Lung microvascular endothelial cell (primary cell): ENCODE results near the gene HINT2. TPM values are rescaled to one million over a fixed set of nuclear protein-coding genes. Genes with fewer than 3 reads are reported as not detected.

Experiments used
- DNase-seq, 2 donors: peaks; one replicate each; pipeline versions ENCODE4 v3.0.0 to v3.0.0-alpha.2; 2010; ENCODE audit warnings: low read depth in 2 of 2
- total RNA-seq: library from RNA; depleted of rRNA; stranded (reverse); fragments of >200 nt; gene quantifications from 2 replicates; pipeline ENCODE4 v1.2.1, GENCODE V29; 2014

HINT2 gene
- total RNA-seq, 1 donor from 2014 or later = 2.6 TPM

DNA sequence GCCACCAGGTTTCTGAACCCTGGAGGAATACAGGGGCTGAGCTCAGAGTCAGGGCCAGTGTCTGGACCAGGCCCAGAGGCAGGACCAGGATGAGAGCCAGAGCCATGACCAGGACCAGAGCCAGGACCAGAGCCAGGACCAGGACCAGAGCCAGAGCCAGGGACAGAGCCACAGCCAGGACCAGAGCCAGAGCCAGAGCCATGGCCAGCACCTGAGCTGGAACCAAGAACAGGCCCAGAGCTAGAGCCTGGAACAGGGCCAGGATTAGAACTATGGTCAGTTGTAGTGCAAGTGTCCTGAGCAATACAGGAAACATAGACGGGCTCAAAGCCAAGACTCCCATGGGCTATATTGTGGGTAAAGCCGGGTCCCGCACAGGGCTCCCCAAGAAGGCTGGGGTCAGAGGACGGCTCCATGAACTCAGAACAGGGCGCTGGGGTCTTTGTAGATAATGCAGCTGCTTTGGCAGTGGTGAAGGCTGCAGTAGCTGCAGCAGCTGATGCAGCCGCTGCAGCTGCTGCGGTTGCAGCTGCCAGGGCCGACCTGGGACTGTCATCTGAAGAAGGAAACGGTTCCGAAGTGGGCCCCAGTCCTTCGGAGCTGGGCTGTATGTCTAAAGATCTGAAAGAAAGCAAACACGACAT is 3.3 kb downstream of the HINT2 start:
- DNase-seq = peak; percentile 70 to 75

DNA sequence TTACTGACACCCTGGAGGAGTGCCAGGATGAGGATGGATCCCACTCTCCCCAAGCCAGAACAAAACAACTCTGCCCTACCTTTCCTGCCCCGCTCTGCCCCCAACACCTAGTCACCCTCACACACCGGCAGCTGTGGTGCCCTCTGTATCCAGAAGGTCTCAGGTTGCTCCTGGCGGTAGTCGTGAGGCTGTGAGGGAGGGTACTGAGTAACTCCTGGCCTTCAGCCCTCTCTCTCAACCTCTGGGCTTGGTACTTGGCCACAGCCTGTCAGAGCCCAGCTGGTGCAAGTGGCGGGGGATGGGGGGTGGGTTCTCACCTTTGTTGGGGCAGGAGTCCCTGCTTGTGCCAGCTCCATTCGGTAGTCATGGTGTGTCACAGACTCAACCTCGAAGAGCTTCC is 4.7 kb downstream of the HINT2 start:
- no peak for DNase-seq

DNA sequence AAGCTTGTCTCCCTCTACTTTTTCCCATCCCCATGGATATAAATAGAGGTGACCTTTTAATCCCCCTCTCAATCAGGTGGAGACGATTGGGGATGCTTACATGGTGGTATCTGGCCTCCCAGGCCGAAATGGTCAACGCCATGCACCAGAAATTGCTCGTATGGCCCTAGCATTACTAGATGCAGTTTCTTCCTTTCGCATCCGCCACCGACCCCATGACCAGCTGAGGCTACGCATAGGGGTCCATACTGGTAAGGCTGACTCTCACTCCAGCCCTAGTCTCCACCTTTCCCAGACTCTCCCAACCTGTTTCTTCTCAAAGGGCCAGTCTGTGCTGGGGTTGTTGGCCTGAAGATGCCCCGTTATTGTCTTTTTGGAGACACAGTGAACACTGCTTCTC is 6.4 kb downstream of the HINT2 start:
- DNase-seq = no peak

DNA sequence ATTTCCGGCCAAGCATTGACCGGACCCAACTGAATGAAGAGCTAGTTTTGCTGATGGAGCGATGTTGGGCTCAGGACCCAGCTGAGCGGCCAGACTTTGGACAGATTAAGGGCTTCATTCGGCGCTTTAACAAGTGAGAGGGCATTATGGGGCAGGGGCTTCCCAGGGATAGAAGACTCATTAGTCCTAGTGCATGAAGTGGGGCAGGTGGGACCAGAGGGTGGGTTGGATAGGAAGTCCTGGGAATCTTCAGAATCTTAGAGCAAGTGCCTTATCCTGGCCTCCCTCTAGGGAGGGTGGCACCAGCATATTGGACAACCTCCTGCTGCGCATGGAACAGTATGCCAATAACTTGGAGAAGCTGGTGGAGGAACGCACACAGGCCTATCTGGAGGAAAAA is 8.7 kb downstream of the HINT2 start:
- DNase-seq = no peak

DNA sequence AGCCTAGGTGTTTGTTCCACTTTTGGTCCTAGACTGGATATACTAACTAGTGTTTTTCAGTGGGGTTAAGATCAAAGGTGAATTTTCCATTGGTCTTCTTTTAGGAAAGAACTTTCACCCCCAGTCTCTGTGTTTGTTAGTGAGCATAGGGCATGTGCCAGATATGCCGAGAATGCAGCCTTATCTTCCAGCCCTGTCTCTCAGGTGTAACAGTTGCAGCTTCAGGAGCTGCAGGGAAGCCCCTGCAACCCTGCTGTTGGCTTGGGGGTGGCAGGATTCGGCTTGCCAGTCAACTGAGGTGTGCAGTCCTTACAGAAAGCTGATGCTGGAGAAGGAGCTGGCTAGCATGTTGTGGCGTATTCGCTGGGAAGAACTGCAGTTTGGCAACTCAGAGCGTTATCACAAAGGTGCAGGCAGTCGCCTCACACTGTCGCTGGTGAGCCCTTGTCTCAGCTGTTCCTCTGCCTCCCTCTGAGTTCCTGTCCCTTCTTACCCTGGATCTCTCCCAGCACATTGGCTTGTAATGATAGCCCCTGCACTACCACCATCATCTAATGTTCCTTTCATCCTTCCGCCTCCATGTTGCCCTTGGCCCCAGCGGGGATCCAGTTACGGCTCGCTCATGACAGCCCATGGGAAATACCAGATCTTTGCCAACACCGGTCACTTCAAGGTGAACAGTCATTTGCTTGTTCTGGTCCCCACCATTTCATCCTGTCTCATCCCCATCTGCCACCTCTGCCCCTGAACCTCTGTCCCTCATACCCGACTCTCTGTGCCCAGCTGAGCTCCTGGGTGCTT is 13.3 kb downstream of the HINT2 start:
- DNase-seq = no peak

DNA sequence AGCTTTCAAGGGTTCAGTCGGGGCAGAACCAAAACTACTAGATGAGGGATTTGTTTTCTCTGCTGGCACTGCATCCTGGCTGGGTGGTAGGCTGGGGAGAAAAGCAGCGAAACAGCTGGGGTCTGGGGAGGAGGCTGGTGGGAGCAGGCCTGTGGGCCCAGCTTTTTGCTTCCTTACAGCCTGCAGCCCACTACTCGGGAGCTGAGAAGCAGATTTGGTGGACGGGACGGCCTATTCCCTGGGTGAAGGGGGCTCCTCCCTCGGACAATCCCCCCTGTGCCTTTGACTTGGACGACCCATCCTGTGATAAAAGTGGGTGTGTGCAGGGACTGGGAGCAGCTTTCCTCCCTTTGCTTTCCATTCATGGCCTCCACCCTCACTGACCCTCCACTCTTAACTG is 14.3 kb downstream of the HINT2 start:
- no peak for DNase-seq

DNA sequence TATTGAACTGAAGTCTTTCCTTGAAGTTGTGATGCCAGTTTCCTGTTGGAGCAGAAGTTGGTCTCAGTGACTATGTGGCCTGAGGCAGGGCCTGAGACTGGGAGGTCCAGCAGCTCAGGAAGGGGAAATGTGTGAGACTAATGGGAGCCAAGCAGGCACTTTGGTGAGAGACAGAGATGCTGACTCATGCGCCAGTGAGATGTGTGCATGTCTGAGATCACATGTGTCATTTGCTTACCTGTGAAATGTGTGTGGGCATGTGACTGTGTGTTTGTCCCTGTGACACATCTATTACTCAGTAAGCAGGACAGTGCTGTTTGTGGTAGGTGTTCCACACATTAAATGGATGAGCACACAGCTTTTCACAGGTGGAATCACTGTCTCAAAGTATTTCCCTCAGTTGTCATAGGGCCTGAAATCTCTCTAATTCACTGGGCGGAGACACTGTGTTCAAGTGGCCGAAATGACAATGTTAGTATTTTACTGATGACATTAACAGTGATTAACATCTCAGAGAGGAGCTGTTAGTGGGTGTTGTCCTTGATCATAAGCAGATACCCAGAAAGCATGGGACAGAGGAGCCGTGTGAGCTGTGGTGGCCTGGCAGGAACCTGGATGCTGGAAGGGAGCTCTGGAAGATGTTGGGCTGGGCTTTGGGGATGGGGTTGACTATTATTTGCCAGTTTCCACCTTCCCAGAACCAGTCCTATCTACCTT is 16.0 kb downstream of the HINT2 start:
- DNase-seq = peak; percentile 51 to 89

DNA sequence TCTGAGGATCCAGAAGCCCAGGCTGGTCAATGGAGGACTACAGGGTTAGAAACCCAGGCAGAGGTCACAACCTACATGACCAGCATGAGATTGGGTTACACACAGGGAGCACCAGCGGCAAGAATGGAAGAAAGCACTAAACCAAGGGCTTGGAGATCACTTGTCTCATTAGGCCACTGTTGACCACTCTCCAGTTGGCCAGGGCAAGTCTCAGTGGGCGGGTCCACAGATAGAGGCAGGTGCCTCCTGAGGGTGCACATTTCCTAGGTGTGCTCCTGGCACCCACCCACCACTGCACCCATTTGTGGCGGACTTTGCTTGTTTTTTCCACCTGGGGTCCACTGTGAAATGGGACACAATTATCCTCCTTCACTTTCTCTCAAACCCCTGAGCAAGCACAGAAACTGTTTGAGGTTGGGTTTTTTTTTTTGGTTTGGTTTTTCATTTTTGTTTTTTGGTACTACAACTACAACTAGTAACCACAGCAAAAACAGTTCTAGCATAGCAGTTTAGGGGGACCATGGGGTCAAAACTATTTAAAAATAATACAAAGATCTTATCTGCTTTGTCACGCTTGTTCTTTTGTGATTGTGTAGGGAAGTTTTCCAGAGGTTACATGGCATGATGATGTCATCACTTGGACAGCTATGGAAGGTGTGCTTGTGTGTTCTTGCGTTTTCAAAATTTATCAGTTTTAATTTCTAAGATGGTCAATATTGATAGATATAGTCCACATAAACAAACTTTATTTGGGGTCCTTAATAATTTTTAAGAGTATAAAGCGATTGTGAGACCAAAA is 17.3 kb downstream of the HINT2 start:
- DNase-seq = peak; percentile 36 to 48

DNA sequence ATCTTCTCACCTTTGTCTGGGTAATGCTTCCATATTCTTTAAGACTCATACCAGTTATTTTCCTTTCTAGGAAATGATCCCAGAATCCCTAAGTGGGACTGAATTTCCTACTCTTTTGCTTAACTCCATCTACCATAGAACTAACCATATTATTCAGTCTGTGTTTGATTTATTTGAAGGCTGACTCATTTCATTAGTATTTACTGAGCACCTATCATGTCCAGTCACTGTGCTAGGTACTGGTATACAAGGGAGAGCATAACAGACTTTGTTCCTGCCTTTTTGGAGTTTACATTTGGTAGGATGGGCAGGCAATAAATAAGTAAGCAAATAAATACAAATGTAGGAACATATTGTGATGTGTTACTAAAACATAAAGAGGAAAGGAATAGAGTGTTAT is 19.1 kb downstream of the HINT2 start:
- DNase-seq = no peak

DNA sequence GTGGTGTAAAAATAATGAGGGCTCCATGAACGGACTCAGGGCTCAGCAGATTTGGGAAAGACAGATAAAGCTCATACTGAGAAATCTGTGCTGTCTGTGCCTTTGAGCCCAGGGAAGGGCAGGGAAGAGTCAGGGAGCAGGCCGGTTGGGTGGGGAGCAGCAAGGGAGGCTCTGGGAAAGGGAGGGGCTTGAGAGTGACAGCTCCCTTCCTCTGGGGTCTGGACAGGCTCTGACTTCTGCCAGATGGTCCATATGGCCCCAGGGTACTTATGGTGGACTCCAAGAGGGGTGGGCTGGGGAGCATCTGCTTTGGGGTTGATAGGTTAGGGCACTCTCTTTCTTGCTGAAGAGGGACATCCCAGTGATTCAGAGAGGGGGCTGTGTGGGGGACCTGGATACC is 21.4 kb downstream of the HINT2 start:
- DNase-seq = no peak

DNA sequence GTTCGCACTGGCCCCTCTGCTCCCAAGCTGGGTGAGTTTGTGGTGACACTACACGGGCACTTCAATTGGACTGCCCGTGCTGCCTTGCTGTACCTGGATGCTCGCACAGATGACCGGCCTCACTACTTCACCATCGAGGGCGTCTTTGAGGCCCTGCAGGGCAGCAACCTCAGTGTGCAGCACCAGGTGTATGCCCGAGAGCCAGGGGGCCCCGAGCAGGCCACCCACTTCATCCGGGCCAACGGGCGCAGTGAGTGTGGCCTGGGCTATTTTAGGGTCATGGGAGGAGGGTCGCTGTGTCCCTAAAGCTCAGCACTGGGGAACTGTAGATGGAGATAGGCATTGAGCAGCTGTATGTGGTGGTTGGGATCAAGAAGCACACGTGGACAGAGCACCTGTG is 22.0 kb downstream of the HINT2 start:
- DNase-seq = no peak

DNA sequence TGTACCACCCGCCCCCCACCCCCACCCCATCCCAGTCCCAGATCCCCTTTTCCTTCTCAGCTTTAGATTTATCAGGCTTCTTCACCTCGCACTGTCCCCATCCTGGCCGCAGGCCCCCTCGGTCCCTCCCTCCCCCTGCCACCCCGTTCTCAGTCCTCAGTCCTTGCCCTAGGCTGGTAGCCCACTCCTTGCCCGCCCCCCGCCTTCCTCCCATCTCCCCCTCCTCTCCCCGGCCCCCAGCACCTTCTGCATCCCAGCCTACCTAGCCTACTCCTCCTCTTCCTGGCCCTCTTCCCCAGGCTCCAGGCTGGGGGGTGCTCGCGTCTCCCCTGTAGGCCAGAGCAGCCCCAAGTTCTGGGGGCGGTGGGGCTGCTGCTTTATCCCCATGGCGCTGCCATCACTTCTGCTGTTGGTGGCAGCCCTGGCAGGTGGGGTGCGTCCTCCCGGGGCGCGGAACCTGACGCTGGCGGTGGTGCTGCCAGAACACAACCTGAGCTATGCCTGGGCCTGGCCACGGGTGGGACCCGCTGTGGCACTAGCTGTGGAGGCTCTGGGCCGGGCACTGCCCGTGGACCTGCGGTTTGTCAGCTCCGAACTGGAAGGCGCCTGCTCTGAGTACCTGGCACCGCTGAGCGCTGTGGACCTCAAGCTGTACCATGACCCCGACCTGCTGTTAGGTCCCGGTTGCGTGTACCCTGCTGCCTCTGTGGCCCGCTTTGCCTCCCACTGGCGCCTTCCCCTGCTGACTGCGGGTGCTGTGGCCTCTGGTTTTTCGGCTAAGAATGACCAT is 22.6 kb downstream of the HINT2 start:
- no peak for DNase-seq

DNA sequence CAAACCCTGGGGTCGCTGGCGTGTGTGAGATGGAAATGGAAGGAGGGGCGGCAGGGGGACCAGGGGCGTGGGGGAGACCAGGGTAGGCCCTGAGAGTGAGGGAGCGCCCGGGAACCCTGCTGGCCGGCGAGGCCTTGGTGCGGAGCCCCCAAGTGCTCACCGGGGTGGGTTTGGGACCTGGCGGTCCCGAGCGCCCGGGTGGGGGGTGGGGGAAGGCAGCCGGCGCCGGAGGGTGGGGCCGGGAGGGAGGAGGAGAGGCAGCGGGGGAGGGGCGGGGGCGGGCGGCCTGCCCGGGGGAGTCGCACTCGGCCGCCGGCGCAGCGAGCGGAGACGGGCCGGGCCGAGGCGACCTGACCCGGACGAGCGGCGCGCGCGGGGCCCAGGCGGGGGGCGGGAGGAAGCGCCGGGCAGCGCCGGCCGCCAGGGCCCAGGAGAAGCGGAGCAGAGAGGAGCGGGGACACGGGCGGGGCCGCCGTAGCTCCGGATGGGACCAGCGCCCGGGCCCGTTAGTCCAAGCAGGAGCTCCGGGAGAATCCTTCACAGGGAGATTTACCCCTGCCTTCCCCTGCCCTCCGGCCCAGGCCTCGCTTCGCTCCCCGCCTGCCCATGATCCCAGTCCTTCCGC is 23.4 kb downstream of the HINT2 start, which contains the start of gene NPR2:
NPR2 (plus strand) TSS at position 295 of the 625 bp plus-strand sequence. CDS start 818 bp downstream, outside the sequence.
- peak; percentile 37 to 39 for DNase-seq

DNA sequence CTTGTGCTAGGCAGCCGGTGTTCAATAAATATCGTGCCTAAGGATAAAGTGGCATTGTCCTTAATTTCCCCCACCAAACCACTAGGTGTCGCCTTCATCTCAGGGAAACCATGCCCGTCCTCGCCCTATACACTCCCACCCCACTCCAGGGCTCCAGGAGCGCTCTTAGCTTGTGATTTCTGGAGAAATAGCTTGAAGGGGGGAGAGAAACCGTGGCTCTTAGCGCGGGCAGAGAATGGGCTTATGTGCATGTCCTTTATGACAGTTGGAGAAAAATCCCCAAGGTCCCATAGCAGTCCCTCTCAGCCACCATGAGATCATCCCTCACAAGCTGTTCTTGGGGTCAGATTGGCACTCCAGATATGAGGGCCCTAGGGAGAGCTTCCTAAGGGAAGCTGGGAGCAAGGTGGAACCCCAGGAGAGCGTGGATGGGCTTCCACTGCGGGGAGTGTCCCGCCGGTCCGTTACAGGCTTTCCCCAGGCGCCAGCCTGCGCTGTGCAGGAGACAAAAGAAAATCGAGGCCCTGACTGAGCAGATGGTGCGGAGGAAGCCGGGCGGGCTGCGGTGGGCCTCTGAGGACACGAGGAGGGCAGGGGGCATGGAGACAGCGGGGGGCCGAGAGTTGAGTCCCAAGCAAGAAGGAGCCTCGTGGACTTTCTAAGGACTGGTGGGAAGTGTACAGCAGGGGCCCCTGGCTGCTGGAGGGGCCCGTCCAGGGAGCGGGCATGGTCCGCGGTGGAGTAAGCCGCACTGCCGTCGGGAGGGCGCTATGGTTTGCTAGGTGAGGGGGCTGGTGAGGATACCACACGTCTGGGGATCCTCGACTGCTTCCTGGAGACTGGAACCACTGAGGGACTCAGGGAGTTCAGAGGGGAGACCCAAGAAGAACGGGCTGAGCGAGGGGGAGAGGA is 24.2 kb downstream of the HINT2 start:
- peak; percentile 86 to 88 for DNase-seq

DNA sequence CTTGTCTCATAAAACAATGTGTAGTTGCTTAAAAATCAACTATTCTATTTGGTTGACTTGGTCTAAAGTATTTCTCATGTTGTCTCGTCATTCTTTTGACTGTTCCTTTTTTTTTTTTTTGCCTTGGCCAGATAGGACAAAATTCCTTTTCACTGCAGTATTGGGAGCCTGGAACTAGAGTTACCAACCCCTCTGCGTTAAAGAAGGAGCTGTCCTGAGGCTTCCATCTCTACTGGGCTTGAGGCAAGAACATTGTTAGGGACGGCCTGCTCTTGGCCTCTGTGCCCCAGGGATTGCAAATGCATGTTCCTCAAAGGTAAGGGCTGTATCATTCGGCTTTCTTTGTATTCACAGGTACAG is 24.8 kb downstream of the HINT2 start:
- DNase-seq = no peak

DNA sequence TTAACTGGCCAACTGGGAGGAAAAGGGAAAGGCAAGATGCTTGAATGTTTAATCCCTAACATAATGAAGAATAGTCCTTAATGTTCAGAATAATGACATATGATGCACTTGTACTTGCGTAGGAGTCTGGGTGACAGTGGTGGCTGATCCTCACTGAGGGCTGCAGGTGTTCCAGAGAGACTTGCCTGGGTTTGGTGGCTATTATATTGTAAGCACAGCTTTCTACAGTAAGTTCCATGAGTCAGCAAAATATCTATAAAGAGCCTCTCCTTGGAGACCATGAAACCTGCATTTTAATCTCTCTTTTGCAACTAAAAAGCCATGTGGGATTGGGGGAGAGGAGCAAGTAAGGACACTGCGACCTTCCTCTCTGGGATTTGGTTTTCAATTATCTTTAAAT is 25.3 kb downstream of the HINT2 start:
- no peak for DNase-seq

DNA sequence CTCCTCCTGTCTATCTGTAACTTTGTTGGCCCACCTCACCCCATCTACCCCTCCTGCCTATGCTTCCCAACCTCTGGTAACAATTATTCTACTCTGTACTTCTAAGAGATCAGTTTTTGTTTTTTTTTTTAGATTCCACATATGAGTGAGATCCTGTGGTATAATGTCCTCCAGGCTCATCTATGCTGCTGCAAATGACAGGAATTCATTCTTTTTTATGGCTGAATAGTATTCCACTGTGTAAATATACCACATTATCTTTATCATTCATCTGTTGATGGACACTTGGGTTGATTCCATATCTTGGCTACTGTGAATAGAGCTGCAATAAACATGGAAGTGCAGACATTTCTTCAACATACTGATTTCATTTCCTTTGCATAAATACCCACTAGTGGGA is 31.4 kb downstream of the HINT2 start:
- no peak for DNase-seq

DNA sequence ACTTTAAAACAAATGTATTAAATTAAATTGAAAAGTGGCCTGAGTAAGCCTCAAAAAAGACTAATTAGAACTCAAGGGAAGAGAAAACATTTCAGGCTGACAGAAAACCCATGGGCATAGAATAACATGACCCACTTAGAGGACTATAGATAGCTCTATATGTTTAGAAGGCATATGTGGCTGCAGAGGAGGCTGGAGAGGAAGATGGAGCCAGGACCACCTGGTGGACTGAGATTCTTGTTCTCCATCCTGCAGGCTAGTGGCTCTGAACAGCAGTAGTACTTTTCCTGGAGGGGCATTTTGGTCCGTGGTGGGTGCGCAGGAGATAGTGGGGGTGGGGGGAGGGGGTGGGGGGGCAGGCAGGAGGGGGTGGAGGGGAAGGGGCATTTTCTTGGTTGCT is 33.8 kb downstream of the HINT2 start:
- DNase-seq = no peak

DNA sequence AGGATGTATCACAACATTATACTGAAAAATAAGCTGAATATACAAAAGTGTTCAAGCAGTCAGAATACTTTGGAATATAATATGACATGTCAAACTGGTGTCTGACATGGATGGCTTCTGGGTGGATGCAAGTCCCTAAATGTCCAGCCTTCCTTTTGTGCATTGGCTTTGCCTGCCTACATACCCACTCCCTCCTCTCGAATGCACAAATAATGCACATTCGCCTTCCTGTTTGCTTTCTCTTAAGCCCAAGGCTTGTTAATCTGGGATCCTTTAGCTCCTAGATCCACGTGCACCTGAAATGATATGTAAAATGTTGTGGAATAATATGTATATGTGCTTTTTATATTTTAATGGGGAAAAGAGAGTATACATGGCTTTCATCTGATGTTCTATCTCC is 36.3 kb downstream of the HINT2 start:
- no peak for DNase-seq
